K562 (cell line): ENCODE results near the gene CIAO3. TPM values are rescaled to one million over a fixed set of nuclear protein-coding genes. Genes with fewer than 3 reads are reported as not detected.

ENCODE experiments used
- ATAC-seq: fragments of 200-7000 bp; cut with Tn5 transposase; 3 replicates; pipeline ENCODE4 v1.9.1; 2020; ENCODE audit warnings: moderate library complexity
- BruUV-seq: library from RNA; stranded (reverse); fragments of 400-500 nt; replicated peaks from 2 replicates; lab custom pipeline; 2021; lab: Mats Ljungman, UMichigan
- CTCF ChIA-PET: fragments of 300-600 bp; formaldehyde crosslinking; extraction: SDS; loops from one replicate; lab custom pipeline; 2021; ENCODE audit warnings: low intra/inter-chr PET ratio; lab: Yijun Ruan, JAX
- POLR2A ChIA-PET: fragments of 300-600, 350-650 bp; sonication (Branson Sonifier 250); formaldehyde crosslinking; extraction: SDS; loops from one replicate; lab custom pipeline; 2021; ENCODE audit warnings: antibody characterized with exemption, inconsistent platforms; lab: Yijun Ruan, JAX
- DNase-seq, 4 experiments: peaks; one replicate each; pipeline versions ENCODE4 v3.0.0 to v3.0.0-alpha.2; 2011 to 2018; ENCODE audit warnings: low spot score in 3 of 4, mixed read lengths in 3 of 4; ENCODE audit errors: extremely low read depth in 1 of 4
- FAIRE-seq: peaks from 2 replicates; lab custom pipeline; 2011; peaks lifted over from hg19 to GRCh38; lab: Jason Lieb, UNC
- H2AFZ ChIP-seq: 2 replicates; pipeline ENCODE4 v1.6.0; 2011; ENCODE audit warnings: low read depth, low read length, control low read depth, inconsistent platforms
- H3K27ac ChIP-seq: fragments of 200-600 bp; 3 replicates; pipeline ENCODE4 v1.8.0; 2011; ENCODE audit warnings: low read depth, mild to moderate bottlenecking, control low read depth, inconsistent platforms, low read length, moderate library complexity, mixed read lengths; ENCODE audit errors: extremely low read depth
- H3K27me3 ChIP-seq, 2 experiments: fragments of 300-600 bp in 1 of 2; 2 replicates in 1 of 2; 3 replicates in 1 of 2; pipeline versions ENCODE4 v1.6.0 to v1.8.0; 2011; ENCODE audit warnings: inconsistent platforms in 2 of 2, low read length in 2 of 2, mild to moderate bottlenecking in 1 of 2, mixed read lengths in 1 of 2, moderate library complexity in 1 of 2; ENCODE audit not compliant: control insufficient read depth in 2 of 2, insufficient read depth in 2 of 2
- H3K36me3 ChIP-seq: fragments of 300-600 bp; 3 replicates; pipeline ENCODE4 v1.8.0; 2011; ENCODE audit warnings: mild to moderate bottlenecking, low read length, inconsistent platforms; ENCODE audit not compliant: control insufficient read depth, insufficient read depth
- H3K4me1 ChIP-seq, 2 experiments: fragments of 200-600 bp in 1 of 2; replicated peaks in 1 of 2; 2 replicates in 1 of 2; 3 replicates in 1 of 2; pipeline versions ENCODE4 v1.5.1 to v1.8.0; 2011; ENCODE audit warnings: inconsistent platforms in 2 of 2, low read length in 2 of 2, mild to moderate bottlenecking in 1 of 2, mixed read lengths in 1 of 2, moderate library complexity in 1 of 2; ENCODE audit not compliant: control insufficient read depth in 2 of 2, insufficient read depth in 2 of 2
- H3K4me2 ChIP-seq: 2 replicates; pipeline ENCODE4 v1.6.1; 2011; ENCODE audit warnings: low read length, control low read depth, inconsistent platforms, mixed read lengths; ENCODE audit not compliant: insufficient read depth
- H3K4me3 ChIP-seq: fragments of 200-600 bp; sonication (generic), shearing (Covaris generic); 2 replicates; pipeline ENCODE4 v1.5.1; 2016; ENCODE audit warnings: control low read depth, inconsistent platforms
- H3K79me2 ChIP-seq: fragments of 200-600 bp; 3 replicates; pipeline ENCODE4 v1.8.0; 2011; ENCODE audit warnings: low read length, inconsistent platforms; ENCODE audit not compliant: control insufficient read depth, insufficient read depth
- H3K9ac ChIP-seq, 2 experiments: 2 replicates each; pipeline versions ENCODE4 v1.6.0 to v1.6.1; 2011; ENCODE audit warnings: low read depth in 2 of 2, low read length in 2 of 2, control low read depth in 1 of 2, inconsistent platforms in 1 of 2, mild to moderate bottlenecking in 1 of 2, mixed read lengths in 1 of 2; ENCODE audit not compliant: insufficient read depth in 1 of 2
- H3K9me1 ChIP-seq: one replicate; pipeline ENCODE4 v1.6.0; 2011; ENCODE audit warnings: inconsistent platforms, mild to moderate bottlenecking, low read length, moderate library complexity; ENCODE audit not compliant: control insufficient read depth, insufficient read depth
- H3K9me3 ChIP-seq: replicated peaks from 2 replicates; pipeline ENCODE4 v1.5.1; 2011; ENCODE audit warnings: low read depth, low read length, inconsistent platforms; ENCODE audit not compliant: control insufficient read depth, insufficient read depth
- H4K20me1 ChIP-seq: replicated peaks from 2 replicates; pipeline ENCODE4 v1.6.1; 2011; ENCODE audit warnings: low read length, inconsistent platforms, mixed read lengths; ENCODE audit not compliant: control insufficient read depth, insufficient read depth
- EHMT2 ChIP-seq: fragments of 450-650 bp; IDR thresholded peaks from 2 replicates; pipeline ENCODE4 v1.6.1; 2018; ENCODE audit warnings: antibody characterized with exemption
- HNRNPL ChIP-seq: fragments of 200-400 bp; formaldehyde crosslinking; IDR thresholded peaks from 2 replicates; pipeline ENCODE4 v1.6.1; 2017; ENCODE audit warnings: low read depth, mild to moderate bottlenecking, low read length
- PTBP1 ChIP-seq: fragments of 200-400 bp; formaldehyde crosslinking; IDR thresholded peaks from 2 replicates; pipeline ENCODE4 v1.6.1; 2017; ENCODE audit warnings: low read depth, low read length
- SUPT5H ChIP-seq: fragments of 450-650 bp; IDR thresholded peaks from 2 replicates; pipeline ENCODE4 v1.6.1; 2016
- ZC3H11A ChIP-seq: IDR thresholded peaks from 2 replicates; pipeline ENCODE4 v1.6.1; 2012; ENCODE audit warnings: low read depth, low read length, improper control_type of control experiment
- WGBS: fragments of 100-300 bp; shearing (Covaris generic); methylation state at CpG from one replicate; pipeline ENCODE4 v1.1.6; 2016; ENCODE audit warnings: low coverage, mixed read lengths; ENCODE audit not compliant: insufficient coverage; ENCODE audit errors: missing lambda C conversion rate; 5-methylcytosine and 5-hydroxymethylcytosine counted together
- in situ Hi-C: fragments of 300-500 bp; cut with MboI; formaldehyde crosslinking; loops from 4 replicates; pipeline ENCODE4 v1.15.0; 2018; ENCODE audit warnings: inconsistent platforms, mixed read lengths
- intact Hi-C: fragments of 100-400 bp; cut with micrococcal nuclease; formaldehyde crosslinking; loops from 2 replicates; pipeline ENCODE4 v1.14.2; 2022
- polyA plus RNA-seq, 8 experiments: library from polyadenylated mRNA; depleted of rRNA in 4 of 8; stranded (reverse) in 5 of 8; unstranded in 3 of 8; fragments of >200 nt; fragmentation: Nextera tagmentation in 2 of 8; fragmentation: Illumina TruSeq in 1 of 8; extraction: Ambion mirVana in 2 of 8; extraction: Trizol in 1 of 8; gene quantifications; 2 replicates each; pipeline versions ENCODE4 v1.2.1 to v1.2.3, GENCODE V29; 2011 to 2014; ENCODE audit warnings: inconsistent platforms in 1 of 8, missing spikeins in 1 of 8
- total RNA-seq, 7 experiments: library from RNA; depleted of rRNA in 6 of 7; stranded (reverse); fragments of >200 nt in 6 of 7; fragmentation: Illumina TruSeq in 2 of 7; extraction: Trizol in 2 of 7; gene quantifications; 2 replicates each; pipeline versions ENCODE4 v1.2.1 to v1.2.3, GENCODE V29; 2011 to 2021; ENCODE audit warnings: low replicate concordance in 1 of 7

The CIAO3 gene
- total and polyA plus RNA-seq, 9 of the 15 experiments (the other 6 are each of a cell fraction or from before 2014, with no cell fraction given), result 2.2 to 35.6 (median 18.7) TPM

DNA sequence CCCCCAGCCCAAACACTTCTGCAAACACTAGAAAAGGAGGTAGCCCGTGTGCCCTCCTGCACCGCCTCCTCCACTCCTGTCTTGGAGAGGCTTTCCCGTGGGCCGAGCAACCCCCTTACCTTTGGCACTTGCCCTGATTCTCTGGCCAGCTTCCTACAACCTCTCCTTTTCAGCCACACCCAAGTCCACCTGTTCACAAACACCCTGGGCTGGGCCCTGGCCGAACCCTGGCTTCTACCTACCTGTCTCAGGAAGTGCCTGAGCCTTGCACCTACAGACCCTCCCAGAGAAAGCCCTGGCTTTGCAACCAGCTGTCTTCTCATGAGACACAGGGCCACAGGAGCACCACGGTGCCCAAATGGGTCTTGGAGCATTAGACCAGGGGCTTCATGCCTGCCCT lies 21.9 kb downstream of the CIAO3 start:
- Histone ChIP-seq H3K9me1 (peaks cover 3% of the 10 kb centered on the region), H3K9me3 (no peaks in the 10 kb centered on the region), H3K36me3 (peaks cover 31% of the 10 kb centered on the region; the same call in 2 of the 3 replicates), H3K4me3 (no peak overlapping the region), H3K27me3 (no peaks in the 10 kb centered on the region), H3K4me1 (peaks cover 17 to 98% of the 10 kb centered on the region in 2 experiments; a peak in 4 of 5 replicates), H3K27ac (no peak overlapping the region)
- in situ Hi-C loops, result loop anchor here (10.0 kb wide), 1 partner anchor 336 kb away; no protein-coding TSS in a partner anchor
- POLR2A ChIA-PET, result interaction anchor here (0.6 to 1.0 kb wide), 2 partner anchors 12 to 21 kb away, joined by 3 read pairs; no protein-coding TSS in a partner anchor
- intact Hi-C loops, result no loop called here
- CTCF ChIA-PET, result no interaction called here
- 84% methylated on average over 6 of the region's 6 CpGs for WGBS
- no peak for DNase-seq
- TF ChIP-seq HNRNPL (no peak), ZC3H11A (no peak), PTBP1 (0 out of 2 replicates have a peak, but pooled peaks have one; percentile 23), SUPT5H (0 out of 2 replicates have a peak, but pooled peaks have one; percentile 16)
- TF ChIP-seq, all 486 proteins: peak for 2
- ATAC-seq, result no peak
- Histone ChIP-seq H4K20me1 (no peaks in the 10 kb centered on the region; the same call in 1 of the 2 replicates), H3K79me2 (peaks cover 54% of the 10 kb centered on the region), H2AFZ (no peak overlapping the region), H3K4me2 (peak overlapping the region; percentile 40; the same call in 1 of the 2 replicates), H3K9ac (peak overlapping the region in 1 of 2 experiments; percentile 85; a peak in 2 of 4 replicates)
- no peak for FAIRE-seq
- BruUV-seq, result no TSS peak

- CTCF ChIA-PET, result no interaction called here
- TF ChIP-seq EHMT2 (no peak), SUPT5H (peak; percentile 13; the same call in 1 of the 2 replicates)
- TF ChIP-seq, all 486 proteins: peak for 1
- Histone ChIP-seq H4K20me1 (no peaks in the 10 kb centered on the region; the same call in 1 of the 2 replicates), H3K9ac (peak overlapping the region in 1 of 2 experiments; percentile 70; a peak in 2 of 4 replicates), H3K9me3 (no peaks in the 10 kb centered on the region), H3K4me1 (peaks cover 17 to 98% of the 10 kb centered on the region in 2 experiments; a peak in 4 of 5 replicates), H3K4me2 (no peak overlapping the region), H3K27ac (no peak overlapping the region), H2AFZ (no peak overlapping the region), H3K79me2 (peaks cover 54% of the 10 kb centered on the region), H3K9me1 (peaks cover 3% of the 10 kb centered on the region), H3K27me3 (no peaks in the 10 kb centered on the region), H3K36me3 (peaks cover 27% of the 10 kb centered on the region; the same call in 2 of the 3 replicates), H3K4me3 (no peak overlapping the region)
- intact Hi-C loops (no loop called here), in situ Hi-C loops (loop anchor here (10.0 kb wide), 1 partner anchor 336 kb away; no protein-coding TSS in a partner anchor)
- 88% methylated on average over 7 of the region's 9 CpGs for WGBS
- POLR2A ChIA-PET, result interaction anchor here (1.0 kb wide), 1 partner anchor 21 kb away, joined by 3 read pairs; no protein-coding TSS in a partner anchor
- FAIRE-seq (no peak), DNase-seq (no peak), ATAC-seq (no peak)
- no TSS peak for BruUV-seq
These were observed 22.4 kb downstream of the CIAO3 start for GRCh38 chr16:718389-718788.
